Ascending aorta (tissue), 2 donors: ENCODE measurements around the gene ERMARD. TPM values are rescaled to one million over a fixed set of nuclear protein-coding genes. Genes with fewer than 3 reads are reported as not detected.

Experiments used
- DNase-seq, 2 donors: peaks; one replicate each; pipeline ENCODE4 v3.0.0-alpha.2; 2019; ENCODE audit warnings: low spot score in 2 of 2
- H3K27ac ChIP-seq, 2 donors: fragments of 200-600 bp; sonication (generic); one replicate each; pipeline ENCODE4 v1.5.1; 2016 to 2017; ENCODE audit warnings: mild to moderate bottlenecking in 1 of 2
- H3K27me3 ChIP-seq: fragments of 200-600 bp; sonication (generic); one replicate; pipeline ENCODE4 v1.5.1; 2017
- H3K36me3 ChIP-seq, 2 donors: fragments of 200-600 bp; sonication (generic); one replicate each; pipeline ENCODE4 v1.5.1; 2016
- H3K4me1 ChIP-seq, 2 donors: fragments of 200-600 bp; sonication (generic); one replicate each; pipeline ENCODE4 v1.5.1; 2016 to 2017; ENCODE audit warnings: mild to moderate bottlenecking in 1 of 2
- H3K4me3 ChIP-seq, 2 donors: fragments of 200-600 bp; sonication (generic); one replicate each; pipeline ENCODE4 v1.5.1; 2016 to 2017; ENCODE audit warnings: mild to moderate bottlenecking in 1 of 2
- H3K9me3 ChIP-seq, 2 donors: fragments of 200-600 bp; sonication (generic); one replicate each; pipeline ENCODE4 v1.5.1; 2016
- CTCF ChIP-seq, 3 experiments: fragments of 200-600 bp in 2 of 3; fragments of 450-650 bp in 1 of 3; sonication (generic) in 2 of 3; IDR thresholded peaks; one replicate each; pipeline ENCODE4 v1.5.1; 2016 to 2019; ENCODE audit warnings: antibody characterized with exemption in 3 of 3, mild to moderate bottlenecking in 1 of 3, moderate library complexity in 1 of 3
- intact Hi-C: fragments of 100-400 bp; cut with DNase I; formaldehyde crosslinking; loops from one replicate; pipeline ENCODE4 v1.15.1; 2023
- total RNA-seq: library from RNA; depleted of rRNA; stranded (reverse); fragments of >200 nt; gene quantifications from one replicate; pipeline ENCODE4 v1.1.0, GENCODE V29; 2016

ERMARD gene
- total RNA-seq, 1 donor from 2014 or later, result 4.0 TPM

GRCh38 chr6:169725125-169726048, 26.0 kb upstream of the ERMARD start:
- peak overlapping the region; percentile 75 to 76 for H3K4me3 ChIP-seq

GRCh38 chr6:169726049-169726400, 25.4 kb upstream of the ERMARD start:
- no peak overlapping the region for H3K27ac ChIP-seq
- no peaks in the 10 kb centered on the region for H3K36me3 ChIP-seq
- TF ChIP-seq CTCF (IDR thresholded peaks at IDR 0.05), result no peak
- no peak overlapping the region for H3K4me3 ChIP-seq
- H3K9me3 ChIP-seq, result no peaks in the 10 kb centered on the region
- peaks cover 4 to 14% of the 10 kb centered on the region in 2 donors for H3K4me1 ChIP-seq
- intact Hi-C loops, result no loop called here
- DNase-seq, result no peak
- H3K27me3 ChIP-seq, result no peaks in the 10 kb centered on the region

More at GRCh38 chr6:169725125-169726048, 26.0 kb upstream of the ERMARD start:
- peak in 1 of 2 donors; percentile 81 for DNase-seq
- Histone ChIP-seq H3K27ac (peak overlapping the region; percentile 88 to 92), H3K36me3 (no peaks in the 10 kb centered on the region), H3K27me3 (no peaks in the 10 kb centered on the region), H3K9me3 (no peaks in the 10 kb centered on the region), H3K4me1 (peaks cover 4 to 14% of the 10 kb centered on the region in 2 donors)
- TF ChIP-seq CTCF (IDR thresholded peaks at IDR 0.05), result no peak
- intact Hi-C loops, result no loop called here

- Histone ChIP-seq H3K4me1 (peaks cover 4 to 9% of the 10 kb centered on the region in 2 donors), H3K4me3 (no peak overlapping the region), H3K27me3 (no peaks in the 10 kb centered on the region), H3K36me3 (no peaks in the 10 kb centered on the region), H3K9me3 (no peaks in the 10 kb centered on the region), H3K27ac (no peak overlapping the region)
- intact Hi-C loops, result no loop called here
- no peak for TF ChIP-seq CTCF (IDR thresholded peaks at IDR 0.05)
- DNase-seq, result no peak
These were observed 24.5 kb upstream of the ERMARD start for GRCh38 chr6:169726963-169727362.

- H3K4me3 ChIP-seq, result no peak overlapping the region
- H3K36me3 ChIP-seq, result no peaks in the 10 kb centered on the region
- no peaks in the 10 kb centered on the region for H3K9me3 ChIP-seq
- intact Hi-C loops, result no loop called here
- H3K27ac ChIP-seq, result no peak overlapping the region
- no peak for DNase-seq
- no peak for TF ChIP-seq CTCF (IDR thresholded peaks at IDR 0.05)
- peaks cover 0 to 2% of the 10 kb centered on the region in 2 donors for H3K4me1 ChIP-seq
- no peaks in the 10 kb centered on the region for H3K27me3 ChIP-seq
These were observed 21.5 kb upstream of the ERMARD start for GRCh38 chr6:169729961-169730360.

GRCh38 chr6:169738204-169738975, 13.0 kb upstream of the ERMARD start:
- intact Hi-C loops, result no loop called here
- no peak for DNase-seq
- no peaks in the 10 kb centered on the region for H3K4me1 ChIP-seq

More at GRCh38 chr6:169738204-169738975, 13.0 kb upstream of the ERMARD start:
- Histone ChIP-seq H3K4me3 (no peak overlapping the region), H3K9me3 (no peaks in the 10 kb centered on the region), H3K27ac (no peak overlapping the region), H3K27me3 (no peaks in the 10 kb centered on the region), H3K36me3 (no peaks in the 10 kb centered on the region)
- TF ChIP-seq CTCF (IDR thresholded peaks at IDR 0.05), result no peak
